Measurements from ENCODE around the gene ARL11. TPM values are rescaled to one million over a fixed set of nuclear protein-coding genes. Genes with fewer than 3 reads are reported as not detected.

Gene ARL11
- 1 to 10 TPM in 2 of 3 donors, under 1 TPM in 1; 0.98 to 1.4 (median 1.3) TPM for total RNA-seq

DNA sequence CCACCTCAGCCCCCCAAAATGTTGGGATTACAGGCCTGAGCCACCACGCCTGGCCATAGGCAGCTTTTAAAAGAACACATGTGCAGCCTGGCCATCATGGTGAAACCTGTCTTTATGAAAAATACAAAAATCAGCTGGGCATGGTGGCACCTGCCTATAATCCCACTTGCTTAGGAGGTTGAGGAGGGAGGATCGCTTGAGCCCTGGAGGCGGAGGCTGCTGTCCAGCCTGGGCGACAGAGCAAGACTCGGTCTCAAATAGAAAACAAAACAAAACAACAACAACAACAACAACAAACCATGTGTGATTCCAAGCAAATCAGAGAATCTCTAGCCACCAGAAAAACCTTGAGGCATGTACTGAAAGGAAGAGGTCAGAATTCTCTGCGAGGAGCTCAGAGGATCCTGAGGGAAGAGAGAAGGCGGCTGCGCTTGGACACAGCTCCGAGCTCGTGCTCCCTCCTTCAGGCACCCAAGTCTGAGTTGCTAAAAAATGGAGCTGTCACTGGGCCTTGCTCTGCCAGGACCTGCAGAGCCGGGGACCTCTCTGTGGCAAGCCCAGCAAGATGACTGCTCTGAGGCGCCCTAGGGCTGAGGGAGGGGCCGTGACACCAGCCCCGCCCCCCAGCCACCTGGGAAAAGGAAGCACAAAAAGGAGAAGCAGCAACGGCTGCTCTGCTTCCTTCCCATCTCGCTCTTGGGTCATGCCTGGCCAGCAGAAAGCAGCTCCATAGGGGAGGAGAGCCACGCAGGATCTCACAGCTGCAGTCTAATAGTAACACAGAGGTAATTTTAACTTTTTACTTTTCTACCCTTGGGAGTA lies at the start of gene ARL11:
ARL11 (plus strand) TSS at position 677 of the 822 bp plus-strand sequence. CDS start 1,941 bp downstream, outside the sequence.
- intact Hi-C loops (cut with DNase I; ENCODE audit: low total_unique reads), result no loop called here
- Histone ChIP-seq H3K4me1 (no peaks in the 10 kb centered on the region), H3K27ac (peak within 1 kb of the TSS in 1 of 2 donors; percentile 19), H3K36me3 (no peaks in the 10 kb centered on the region), H3K9me3 (no peaks in the 10 kb centered on the region), H3K4me3 (peak within 1 kb of the TSS; percentile 20 to 56 (median 30)), H3K27me3 (no peaks in the 10 kb centered on the region)
- peak; percentile 33 to 70 for DNase-seq (ENCODE audit: low spot score in 2 of 2)
- TF ChIP-seq, protein P1, sequence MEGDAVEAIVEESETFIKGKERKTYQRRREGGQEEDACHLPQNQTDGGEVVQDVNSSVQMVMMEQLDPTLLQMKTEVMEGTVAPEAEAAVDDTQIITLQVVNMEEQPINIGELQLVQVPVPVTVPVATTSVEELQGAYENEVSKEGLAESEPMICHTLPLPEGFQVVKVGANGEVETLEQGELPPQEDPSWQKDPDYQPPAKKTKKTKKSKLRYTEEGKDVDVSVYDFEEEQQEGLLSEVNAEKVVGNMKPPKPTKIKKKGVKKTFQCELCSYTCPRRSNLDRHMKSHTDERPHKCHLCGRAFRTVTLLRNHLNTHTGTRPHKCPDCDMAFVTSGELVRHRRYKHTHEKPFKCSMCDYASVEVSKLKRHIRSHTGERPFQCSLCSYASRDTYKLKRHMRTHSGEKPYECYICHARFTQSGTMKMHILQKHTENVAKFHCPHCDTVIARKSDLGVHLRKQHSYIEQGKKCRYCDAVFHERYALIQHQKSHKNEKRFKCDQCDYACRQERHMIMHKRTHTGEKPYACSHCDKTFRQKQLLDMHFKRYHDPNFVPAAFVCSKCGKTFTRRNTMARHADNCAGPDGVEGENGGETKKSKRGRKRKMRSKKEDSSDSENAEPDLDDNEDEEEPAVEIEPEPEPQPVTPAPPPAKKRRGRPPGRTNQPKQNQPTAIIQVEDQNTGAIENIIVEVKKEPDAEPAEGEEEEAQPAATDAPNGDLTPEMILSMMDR (IDR thresholded peaks at IDR 0.05), result no peak
- TF ChIP-seq POLR2A (IDR thresholded peaks at IDR 0.05) (no peak), POLR2AphosphoS5 (IDR thresholded peaks at IDR 0.05) (no peak)

DNA sequence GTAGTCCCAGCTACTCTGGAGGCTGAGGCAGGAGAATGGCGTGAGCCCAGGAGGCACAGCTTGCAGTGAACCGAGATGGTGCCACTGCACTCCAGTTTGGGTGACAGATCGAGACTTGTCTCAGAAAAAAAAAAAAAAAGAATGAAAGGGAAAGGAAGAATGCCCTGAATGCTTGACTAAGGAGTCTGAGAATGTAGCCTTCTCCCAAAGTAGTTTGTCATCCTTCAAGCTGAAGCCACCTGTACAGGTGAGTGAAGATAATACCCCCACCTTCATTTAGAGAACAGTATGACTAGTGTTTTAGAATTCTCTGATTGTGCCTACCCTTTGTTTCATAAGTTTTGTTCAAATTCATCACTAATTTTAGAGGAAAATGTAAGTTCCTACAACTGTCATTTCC lies 48.8 kb upstream of the ARL11 start:
- no peak overlapping the region for H3K4me3 ChIP-seq
- TF ChIP-seq, protein P1 (IDR thresholded peaks at IDR 0.05), result no peak
- TF ChIP-seq POLR2AphosphoS5 (IDR thresholded peaks at IDR 0.05) (no peak), POLR2A (IDR thresholded peaks at IDR 0.05) (no peak)
- intact Hi-C loops (cut with DNase I; ENCODE audit: low total_unique reads), result no loop called here
- H3K36me3 ChIP-seq, result no peaks in the 10 kb centered on the region
- H3K27me3 ChIP-seq, result no peaks in the 10 kb centered on the region
- H3K9me3 ChIP-seq, result no peaks in the 10 kb centered on the region
- H3K4me1 ChIP-seq, result peaks cover 0 to 2% of the 10 kb centered on the region in 2 donors
- no peak overlapping the region for H3K27ac ChIP-seq
- no peak for DNase-seq (ENCODE audit: low spot score in 2 of 2)

DNA sequence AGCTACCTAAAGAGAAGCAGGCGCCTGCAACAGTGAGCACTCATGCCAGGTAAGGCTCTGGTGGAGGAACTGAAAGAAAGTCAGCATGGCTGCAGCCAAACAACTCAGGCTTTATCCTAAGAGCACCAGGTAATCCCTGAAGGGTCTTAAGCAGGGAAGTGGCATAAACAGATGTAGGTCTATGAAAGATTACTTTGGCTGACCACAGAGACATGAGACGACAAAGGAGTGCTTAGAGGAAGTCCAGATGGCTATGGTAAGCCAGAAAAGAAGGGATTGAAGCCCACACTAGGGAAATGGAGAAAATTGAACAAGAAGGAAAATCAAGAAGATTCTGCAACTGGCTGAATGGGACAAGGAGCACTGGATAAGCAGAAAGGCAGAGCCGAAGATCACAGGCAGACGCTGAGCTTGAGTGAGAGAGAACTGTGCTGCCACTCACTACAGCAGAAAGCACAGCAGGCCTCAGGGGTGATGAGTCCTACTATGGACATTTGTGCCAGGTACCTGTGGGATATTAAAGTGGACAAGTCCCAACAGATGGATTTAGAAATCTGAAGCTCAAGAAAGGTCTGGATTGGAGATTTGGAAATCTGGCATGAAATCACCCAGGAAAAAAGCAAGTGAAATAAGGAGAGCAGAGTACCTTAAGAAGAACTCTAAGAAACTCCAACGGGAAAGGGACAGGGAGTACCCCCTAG lies 47.2 kb upstream of the ARL11 start:
- peaks cover 0 to 4% of the 10 kb centered on the region in 2 donors for H3K4me1 ChIP-seq
- TF ChIP-seq, protein P1 (IDR thresholded peaks at IDR 0.05), result no peak
- TF ChIP-seq POLR2A (IDR thresholded peaks at IDR 0.05) (no peak), POLR2AphosphoS5 (IDR thresholded peaks at IDR 0.05) (no peak)
- H3K36me3 ChIP-seq, result no peaks in the 10 kb centered on the region
- H3K27me3 ChIP-seq, result no peaks in the 10 kb centered on the region
- intact Hi-C loops (cut with DNase I; ENCODE audit: low total_unique reads), result no loop called here
- H3K27ac ChIP-seq, result no peak overlapping the region
- no peak overlapping the region for H3K4me3 ChIP-seq
- no peaks in the 10 kb centered on the region for H3K9me3 ChIP-seq
- no peak for DNase-seq (ENCODE audit: low spot score in 2 of 2)

DNA sequence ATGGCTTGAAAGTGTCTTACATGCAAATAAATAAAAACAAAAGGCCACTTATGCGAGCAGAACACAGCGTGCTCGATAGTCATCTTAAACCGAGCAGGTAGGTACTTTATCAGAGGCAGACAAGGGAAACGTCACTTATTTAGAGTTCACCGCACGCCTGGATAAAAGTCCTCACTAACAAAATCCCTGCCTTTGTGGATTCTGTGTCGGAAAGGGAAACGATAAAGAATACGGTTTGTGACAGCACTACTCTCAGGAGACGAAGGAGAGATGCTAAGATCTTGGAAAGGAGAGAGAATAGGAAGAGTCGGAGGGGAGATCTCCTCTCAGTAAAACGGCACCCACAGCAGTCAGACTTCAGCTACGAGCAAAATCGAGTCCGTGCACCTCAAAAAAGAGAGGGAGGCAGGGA lies 43.5 kb upstream of the ARL11 start:
- no peak for TF ChIP-seq POLR2AphosphoS5 (IDR thresholded peaks at IDR 0.05)
- TF ChIP-seq, protein P1 (IDR thresholded peaks at IDR 0.05), result no peak
- TF ChIP-seq POLR2A (IDR thresholded peaks at IDR 0.05), result no peak
- no peaks in the 10 kb centered on the region for H3K36me3 ChIP-seq
- H3K27me3 ChIP-seq, result no peaks in the 10 kb centered on the region
- H3K4me1 ChIP-seq, result peaks cover 0 to 4% of the 10 kb centered on the region in 2 donors
- no peak for DNase-seq (ENCODE audit: low spot score in 2 of 2)
- no peaks in the 10 kb centered on the region for H3K9me3 ChIP-seq
- H3K4me3 ChIP-seq, result peak overlapping the region; percentile 60 to 80 (median 69)
- intact Hi-C loops (cut with DNase I; ENCODE audit: low total_unique reads), result no loop called here
- peak overlapping the region; percentile 71 to 90 for H3K27ac ChIP-seq
